ENCODE data around the gene APOD. TPM values are rescaled to one million over a fixed set of nuclear protein-coding genes. Genes with fewer than 3 reads are reported as not detected.

The APOD gene
- total RNA-seq, 1 donor from 2014 or later: 236 TPM

DNA sequence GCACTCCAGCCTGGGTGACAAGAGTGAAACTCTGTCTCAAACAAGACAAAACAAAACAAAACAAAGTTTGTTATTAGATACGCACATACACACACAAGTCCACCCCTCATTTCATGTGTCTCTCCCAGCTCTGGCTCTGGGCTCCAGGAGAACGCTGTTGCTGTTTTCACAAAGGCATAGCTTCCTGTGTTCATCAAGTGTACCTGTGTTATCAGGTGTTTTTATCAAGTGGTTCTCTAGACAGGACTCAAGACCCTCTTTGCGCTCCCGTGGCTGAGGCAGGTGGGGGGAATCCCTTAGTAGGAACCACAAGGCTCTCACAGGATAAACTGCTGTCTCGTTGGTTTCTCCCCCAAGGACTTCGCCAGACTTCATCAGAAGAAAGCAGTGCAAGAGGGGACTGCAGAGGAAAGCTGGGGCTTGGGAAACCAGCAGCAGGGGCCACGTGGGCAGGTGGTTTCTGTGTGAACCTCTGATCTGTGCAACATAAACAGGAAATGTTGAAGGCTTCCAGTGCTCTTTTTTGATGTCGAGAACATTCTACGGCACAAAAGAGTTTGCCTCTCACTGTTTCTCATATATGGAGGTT lies 33.7 kb downstream of the APOD start:
- no peak overlapping the region for H3K4me3 ChIP-seq
- intact Hi-C loops (cut with DNase I): loop anchor here (10.0 kb wide), 2 partner anchors 105 to 1475 kb away; no protein-coding TSS in a partner anchor

DNA sequence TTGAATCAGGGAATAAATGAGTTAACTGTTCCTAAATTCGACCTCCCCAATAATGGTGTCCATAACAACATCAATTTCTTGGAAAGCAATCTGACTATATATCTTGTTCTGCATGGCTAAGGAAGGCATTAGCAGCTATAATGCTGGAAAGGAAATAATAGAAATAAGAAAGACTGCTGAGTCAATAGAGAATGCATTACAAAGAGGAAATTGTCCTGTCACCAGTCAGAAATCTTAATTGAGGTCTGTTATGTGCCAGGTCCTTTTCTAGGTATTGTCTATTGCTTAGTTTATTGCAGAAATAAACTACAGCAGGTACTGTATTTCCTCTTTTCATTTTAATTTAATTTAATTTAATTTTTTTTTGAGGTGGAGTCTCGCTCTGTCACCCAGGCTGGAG lies 34.8 kb downstream of the APOD start:
- no peaks in the 10 kb centered on the region for H3K36me3 ChIP-seq
- H3K9me3 ChIP-seq: no peaks in the 10 kb centered on the region
- DNase-seq (ENCODE audit: low spot score in 2 of 2): no peak
- intact Hi-C loops (cut with DNase I): loop anchor here (10.0 kb wide), 2 partner anchors 106 to 1474 kb away; no protein-coding TSS in a partner anchor
- no peak overlapping the region for H3K4me3 ChIP-seq
- H3K27ac ChIP-seq: no peak overlapping the region
- H3K27me3 ChIP-seq: no peaks in the 10 kb centered on the region
- peaks cover 11 to 19% of the 10 kb centered on the region in 2 donors for H3K4me1 ChIP-seq
- TF ChIP-seq, protein P1, sequence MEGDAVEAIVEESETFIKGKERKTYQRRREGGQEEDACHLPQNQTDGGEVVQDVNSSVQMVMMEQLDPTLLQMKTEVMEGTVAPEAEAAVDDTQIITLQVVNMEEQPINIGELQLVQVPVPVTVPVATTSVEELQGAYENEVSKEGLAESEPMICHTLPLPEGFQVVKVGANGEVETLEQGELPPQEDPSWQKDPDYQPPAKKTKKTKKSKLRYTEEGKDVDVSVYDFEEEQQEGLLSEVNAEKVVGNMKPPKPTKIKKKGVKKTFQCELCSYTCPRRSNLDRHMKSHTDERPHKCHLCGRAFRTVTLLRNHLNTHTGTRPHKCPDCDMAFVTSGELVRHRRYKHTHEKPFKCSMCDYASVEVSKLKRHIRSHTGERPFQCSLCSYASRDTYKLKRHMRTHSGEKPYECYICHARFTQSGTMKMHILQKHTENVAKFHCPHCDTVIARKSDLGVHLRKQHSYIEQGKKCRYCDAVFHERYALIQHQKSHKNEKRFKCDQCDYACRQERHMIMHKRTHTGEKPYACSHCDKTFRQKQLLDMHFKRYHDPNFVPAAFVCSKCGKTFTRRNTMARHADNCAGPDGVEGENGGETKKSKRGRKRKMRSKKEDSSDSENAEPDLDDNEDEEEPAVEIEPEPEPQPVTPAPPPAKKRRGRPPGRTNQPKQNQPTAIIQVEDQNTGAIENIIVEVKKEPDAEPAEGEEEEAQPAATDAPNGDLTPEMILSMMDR (IDR thresholded peaks at IDR 0.05): no peak

More for the DNA sequence above, 33.7 kb downstream of the APOD start:
- peak in 1 of 2 donors; percentile 62 for DNase-seq (ENCODE audit: low spot score in 2 of 2)
- no peak overlapping the region for H3K27ac ChIP-seq
- no peaks in the 10 kb centered on the region for H3K27me3 ChIP-seq
- TF ChIP-seq, protein P1 (IDR thresholded peaks at IDR 0.05): no peak
- no peaks in the 10 kb centered on the region for H3K36me3 ChIP-seq
- H3K9me3 ChIP-seq: no peaks in the 10 kb centered on the region
- H3K4me1 ChIP-seq: peaks cover 6 to 8% of the 10 kb centered on the region in 2 donors

DNA sequence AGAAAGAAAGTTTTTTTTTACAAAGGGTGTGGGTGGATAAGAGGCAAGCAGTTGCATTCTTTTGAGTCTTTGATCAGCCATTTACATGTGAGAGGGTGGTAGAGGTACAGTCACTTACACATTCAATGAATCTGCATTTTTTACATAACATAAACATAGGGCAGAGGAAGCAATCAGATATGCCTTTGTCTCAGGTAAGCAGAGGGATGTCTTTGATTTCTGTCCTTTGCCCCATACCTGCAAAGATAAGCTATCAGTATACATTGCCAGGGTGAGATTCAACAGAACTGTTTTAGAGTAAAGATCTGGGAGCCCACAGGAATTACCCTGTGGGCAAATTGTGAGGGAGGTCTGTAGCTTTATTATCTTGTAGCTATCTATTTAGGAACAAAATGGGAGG lies 35.2 kb downstream of the APOD start:
- Histone ChIP-seq H3K36me3 (no peaks in the 10 kb centered on the region), H3K4me3 (no peak overlapping the region), H3K4me1 (peaks cover 14 to 23% of the 10 kb centered on the region in 2 donors), H3K27me3 (no peaks in the 10 kb centered on the region), H3K27ac (no peak overlapping the region), H3K9me3 (no peaks in the 10 kb centered on the region)
- intact Hi-C loops (cut with DNase I): loop anchor here (10.0 kb wide), 2 partner anchors 106 to 1474 kb away; no protein-coding TSS in a partner anchor
- no peak for DNase-seq (ENCODE audit: low spot score in 2 of 2)
- TF ChIP-seq, protein P1 (IDR thresholded peaks at IDR 0.05): no peak

DNA sequence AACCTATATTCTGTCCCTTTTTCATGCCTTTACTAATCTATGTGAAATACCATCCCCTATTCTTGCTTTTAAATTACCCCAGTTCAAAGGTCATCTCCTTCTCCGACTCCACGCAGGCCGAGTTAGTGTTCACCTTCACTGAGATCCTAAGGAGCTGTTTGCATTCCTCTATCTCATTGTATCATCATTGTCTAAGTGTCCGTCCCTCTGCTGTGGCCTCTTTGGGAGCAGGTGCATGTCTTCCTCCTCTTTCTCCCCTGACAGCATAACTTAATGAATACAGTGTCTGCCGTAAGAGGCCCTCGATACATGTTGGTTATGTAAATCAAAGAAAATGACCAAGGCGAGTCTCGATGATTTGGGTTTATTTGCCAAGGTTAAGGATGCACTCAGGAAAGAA lies 35.7 kb downstream of the APOD start:
- H3K9me3 ChIP-seq: no peaks in the 10 kb centered on the region
- no peaks in the 10 kb centered on the region for H3K27me3 ChIP-seq
- TF ChIP-seq, protein P1 (IDR thresholded peaks at IDR 0.05): no peak
- H3K4me3 ChIP-seq: no peak overlapping the region
- H3K4me1 ChIP-seq: peaks cover 14 to 23% of the 10 kb centered on the region in 2 donors
- intact Hi-C loops (cut with DNase I): loop anchor here (10.0 kb wide), 2 partner anchors 107 to 1473 kb away; no protein-coding TSS in a partner anchor
- no peak overlapping the region for H3K27ac ChIP-seq
- H3K36me3 ChIP-seq: no peaks in the 10 kb centered on the region
- DNase-seq (ENCODE audit: low spot score in 2 of 2): no peak

DNA sequence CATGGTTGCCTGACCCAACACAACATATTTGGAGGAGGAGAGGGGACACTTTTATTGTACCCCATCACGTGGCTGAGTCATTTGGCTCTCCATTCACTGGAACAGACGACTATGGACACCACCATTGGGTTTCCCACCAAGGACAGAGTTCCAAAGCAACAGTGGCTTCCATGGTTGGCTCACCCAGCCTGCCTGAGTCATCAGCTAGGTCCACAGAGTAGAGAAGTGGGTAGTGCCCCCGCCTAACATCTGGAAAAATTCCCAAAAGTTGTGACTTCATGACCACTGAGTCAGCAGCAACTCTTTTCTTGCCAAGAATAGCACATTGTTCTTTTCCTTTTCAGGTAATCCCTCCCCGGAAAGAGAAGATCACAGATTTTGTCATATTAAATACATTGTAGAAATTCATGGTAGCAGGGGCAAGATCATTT lies 37.6 kb downstream of the APOD start:
- no peaks in the 10 kb centered on the region for H3K27me3 ChIP-seq
- peak; percentile 65 to 94 for DNase-seq (ENCODE audit: low spot score in 2 of 2)
- peaks cover 17 to 27% of the 10 kb centered on the region in 2 donors for H3K4me1 ChIP-seq
- peak overlapping the region in 1 of 2 donors; percentile 48 for H3K4me3 ChIP-seq
- H3K27ac ChIP-seq: peak overlapping the region; percentile 82 to 93
- no peaks in the 10 kb centered on the region for H3K9me3 ChIP-seq
- H3K36me3 ChIP-seq: no peaks in the 10 kb centered on the region
- TF ChIP-seq, protein P1 (IDR thresholded peaks at IDR 0.05): no peak
- intact Hi-C loops (cut with DNase I): loop anchor here (10.0 kb wide), 2 partner anchors 109 to 1471 kb away; no protein-coding TSS in a partner anchor

Measured in ascending aorta (tissue), 2 donors.